ENCODE data around the gene TOLLIP. TPM values are rescaled to one million over a fixed set of nuclear protein-coding genes. Genes with fewer than 3 reads are reported as not detected.

TOLLIP gene
- total RNA-seq, 2 experiments from 2014 or later = 36.7 to 37.5 TPM

GRCh38 chr11:1260620-1261019, 48.8 kb downstream of the TOLLIP start:
- Mint-ChIP-seq H3K36me3 (peaks cover 2% of the 10 kb centered on the region), H3K27ac (no peak overlapping the region), H3K27me3 (no peaks in the 10 kb centered on the region), H3K4me3 (no peak overlapping the region), H3K4me1 (peaks cover 4% of the 10 kb centered on the region), H3K9me3 (peaks cover 5% of the 10 kb centered on the region)
- POLR2A ChIA-PET = no interaction called here
- DNase-seq (no peak), ATAC-seq (ENCODE audit: low read depth) (no peak)

- peaks cover 3% of the 10 kb centered on the region for H3K9me3 Mint-ChIP-seq
- DNase-seq = peak; percentile 52
- no peaks in the 10 kb centered on the region for H3K27me3 Mint-ChIP-seq
- peak; percentile 5 for ATAC-seq (ENCODE audit: low read depth)
- H3K4me1 Mint-ChIP-seq = peaks cover 4% of the 10 kb centered on the region
- peaks cover 2% of the 10 kb centered on the region for H3K36me3 Mint-ChIP-seq
- no peak overlapping the region for H3K4me3 Mint-ChIP-seq
- no peak overlapping the region for H3K27ac Mint-ChIP-seq
- POLR2A ChIA-PET = no interaction called here
Observed at GRCh38 chr11:1260023-1260501, 49.4 kb downstream of the TOLLIP start.

- DNase-seq (no peak), ATAC-seq (ENCODE audit: low read depth) (no peak)
- peaks cover 1% of the 10 kb centered on the region for H3K9me3 Mint-ChIP-seq
- H3K36me3 Mint-ChIP-seq = peaks cover 1% of the 10 kb centered on the region
- POLR2A ChIA-PET = no interaction called here
- H3K27ac Mint-ChIP-seq = no peak overlapping the region
- H3K4me3 Mint-ChIP-seq = no peak overlapping the region
- no peaks in the 10 kb centered on the region for H3K27me3 Mint-ChIP-seq
- peaks cover 4% of the 10 kb centered on the region for H3K4me1 Mint-ChIP-seq
Observed at GRCh38 chr11:1259561-1259960, 49.9 kb downstream of the TOLLIP start.

- H3K9me3 Mint-ChIP-seq = no peaks in the 10 kb centered on the region
Observed at GRCh38 chr11:1259076-1259461, 50.4 kb downstream of the TOLLIP start.

GRCh38 chr11:1258401-1259075, 50.9 kb downstream of the TOLLIP start:
- Mint-ChIP-seq H3K27ac (no peak overlapping the region), H3K4me1 (peaks cover 4% of the 10 kb centered on the region), H3K4me3 (no peak overlapping the region), H3K27me3 (no peaks in the 10 kb centered on the region), H3K9me3 (no peaks in the 10 kb centered on the region), H3K36me3 (no peaks in the 10 kb centered on the region)
- no peak for DNase-seq
- POLR2A ChIA-PET = no interaction called here
- ATAC-seq (ENCODE audit: low read depth) = no peak

More at GRCh38 chr11:1259076-1259461, 50.4 kb downstream of the TOLLIP start:
- Mint-ChIP-seq H3K27me3 (no peaks in the 10 kb centered on the region), H3K4me1 (peaks cover 4% of the 10 kb centered on the region), H3K27ac (no peak overlapping the region), H3K4me3 (no peak overlapping the region), H3K36me3 (no peaks in the 10 kb centered on the region)
- ATAC-seq (ENCODE audit: low read depth) (no peak), DNase-seq (no peak)
- POLR2A ChIA-PET = no interaction called here

GRCh38 chr11:1257916-1258315, 51.5 kb downstream of the TOLLIP start:
- POLR2A ChIA-PET = no interaction called here
- Mint-ChIP-seq H3K4me1 (peaks cover 4% of the 10 kb centered on the region), H3K4me3 (no peak overlapping the region)

GRCh38 chr11:1257366-1257765, 52.1 kb downstream of the TOLLIP start:
- DNase-seq (no peak), ATAC-seq (ENCODE audit: low read depth) (no peak)
- POLR2A ChIA-PET = no interaction called here
- no peak overlapping the region for H3K27ac Mint-ChIP-seq
- H3K4me3 Mint-ChIP-seq = no peak overlapping the region
- H3K9me3 Mint-ChIP-seq = no peaks in the 10 kb centered on the region
- H3K36me3 Mint-ChIP-seq = no peaks in the 10 kb centered on the region
- H3K27me3 Mint-ChIP-seq = no peaks in the 10 kb centered on the region
- H3K4me1 Mint-ChIP-seq = peaks cover 1% of the 10 kb centered on the region

More at GRCh38 chr11:1257916-1258315, 51.5 kb downstream of the TOLLIP start:
- H3K9me3 Mint-ChIP-seq = no peaks in the 10 kb centered on the region
- ATAC-seq (ENCODE audit: low read depth) = no peak
- no peaks in the 10 kb centered on the region for H3K27me3 Mint-ChIP-seq
- no peak for DNase-seq
- no peaks in the 10 kb centered on the region for H3K36me3 Mint-ChIP-seq
- no peak overlapping the region for H3K27ac Mint-ChIP-seq

GRCh38 chr11:1256257-1257045, 53.0 kb downstream of the TOLLIP start:
- H3K27me3 Mint-ChIP-seq = no peaks in the 10 kb centered on the region
- no peak overlapping the region for H3K4me3 Mint-ChIP-seq
- H3K9me3 Mint-ChIP-seq = peaks cover 3% of the 10 kb centered on the region
- POLR2A ChIA-PET = no interaction called here
- no peak for DNase-seq
- ATAC-seq (ENCODE audit: low read depth) = no peak
- H3K27ac Mint-ChIP-seq = no peak overlapping the region
- H3K4me1 Mint-ChIP-seq = no peaks in the 10 kb centered on the region
- peaks cover 1% of the 10 kb centered on the region for H3K36me3 Mint-ChIP-seq

- POLR2A ChIA-PET = no interaction called here
- H3K9me3 Mint-ChIP-seq = peaks cover 10% of the 10 kb centered on the region
- H3K27me3 Mint-ChIP-seq = no peaks in the 10 kb centered on the region
Observed at GRCh38 chr11:1255151-1255550, 54.3 kb downstream of the TOLLIP start.

GRCh38 chr11:1254733-1255132, 54.7 kb downstream of the TOLLIP start:
- no peak for ATAC-seq (ENCODE audit: low read depth)
- H3K27ac Mint-ChIP-seq = no peak overlapping the region
- H3K36me3 Mint-ChIP-seq = peaks cover 1% of the 10 kb centered on the region
- no peaks in the 10 kb centered on the region for H3K4me1 Mint-ChIP-seq
- DNase-seq = no peak
- H3K9me3 Mint-ChIP-seq = peaks cover 10% of the 10 kb centered on the region
- POLR2A ChIA-PET = no interaction called here
- no peak overlapping the region for H3K4me3 Mint-ChIP-seq
- no peaks in the 10 kb centered on the region for H3K27me3 Mint-ChIP-seq

More at GRCh38 chr11:1255151-1255550, 54.3 kb downstream of the TOLLIP start:
- no peak overlapping the region for H3K27ac Mint-ChIP-seq
- DNase-seq = no peak
- no peaks in the 10 kb centered on the region for H3K4me1 Mint-ChIP-seq
- H3K4me3 Mint-ChIP-seq = no peak overlapping the region
- peaks cover 1% of the 10 kb centered on the region for H3K36me3 Mint-ChIP-seq
- ATAC-seq (ENCODE audit: low read depth) = no peak

GRCh38 chr11:1254086-1254648, 55.3 kb downstream of the TOLLIP start:
- no peak overlapping the region for H3K4me3 Mint-ChIP-seq

GRCh38 chr11:1253103-1253485, 56.3 kb downstream of the TOLLIP start:
- Mint-ChIP-seq H3K27me3 (no peaks in the 10 kb centered on the region), H3K4me3 (no peak overlapping the region), H3K27ac (no peak overlapping the region), H3K36me3 (peaks cover 1% of the 10 kb centered on the region), H3K9me3 (peaks cover 13% of the 10 kb centered on the region), H3K4me1 (no peaks in the 10 kb centered on the region)
- POLR2A ChIA-PET = no interaction called here
- ATAC-seq (ENCODE audit: low read depth) = no peak
- DNase-seq = no peak

More at GRCh38 chr11:1254086-1254648, 55.3 kb downstream of the TOLLIP start:
- peaks cover 13% of the 10 kb centered on the region for H3K9me3 Mint-ChIP-seq
- ATAC-seq (ENCODE audit: low read depth) (no peak), DNase-seq (no peak)
- H3K27ac Mint-ChIP-seq = no peak overlapping the region
- POLR2A ChIA-PET = no interaction called here
- no peaks in the 10 kb centered on the region for H3K4me1 Mint-ChIP-seq
- H3K36me3 Mint-ChIP-seq = peaks cover 1% of the 10 kb centered on the region
- no peaks in the 10 kb centered on the region for H3K27me3 Mint-ChIP-seq

GRCh38 chr11:1252371-1253102, 56.9 kb downstream of the TOLLIP start:
- no peaks in the 10 kb centered on the region for H3K4me1 Mint-ChIP-seq

More at GRCh38 chr11:1252371-1253102, 56.9 kb downstream of the TOLLIP start:
- peaks cover 13% of the 10 kb centered on the region for H3K9me3 Mint-ChIP-seq
- H3K4me3 Mint-ChIP-seq = no peak overlapping the region
- DNase-seq (no peak), ATAC-seq (ENCODE audit: low read depth) (no peak)
- H3K27me3 Mint-ChIP-seq = no peaks in the 10 kb centered on the region
- POLR2A ChIA-PET = no interaction called here
- peaks cover 1% of the 10 kb centered on the region for H3K36me3 Mint-ChIP-seq
- no peak overlapping the region for H3K27ac Mint-ChIP-seq

Measured in activated naive CD8-positive, alpha-beta T cell treated with anti-CD3 and anti-CD28 coated beads, Interleukin-2, amount 10 ng/mL, durations not matched to agents 7 days and 5 days (primary cell).